ENCODE results near the gene RASSF8.

Gene RASSF8

DNA sequence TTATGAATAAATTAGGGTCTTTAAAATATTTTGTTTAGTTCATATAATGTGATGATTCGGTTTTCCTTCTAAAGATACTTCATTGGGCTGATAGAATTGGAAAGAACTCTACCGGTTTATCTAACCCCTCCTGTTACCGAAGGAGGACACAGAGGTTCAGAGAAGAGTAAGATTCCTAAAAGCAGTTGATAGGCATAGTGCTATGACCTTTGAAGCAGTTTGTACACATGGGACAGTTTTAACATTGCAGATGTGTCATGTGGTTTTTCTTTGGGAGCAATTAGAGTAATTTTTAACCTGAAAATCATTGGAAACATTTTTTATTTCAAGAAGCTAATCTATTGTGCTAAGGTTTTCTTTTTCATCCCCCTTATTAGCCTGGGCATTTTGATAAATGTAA, 103.5 kb downstream of the RASSF8 start:
- DNase-seq = no peak

GRCh38 chr12:26062566-26062965, 104.1 kb downstream of the RASSF8 start:
- no peak for DNase-seq

- DNase-seq = no peak
These were observed 107.0 kb downstream of the RASSF8 start for GRCh38 chr12:26065451-26065850.

DNA sequence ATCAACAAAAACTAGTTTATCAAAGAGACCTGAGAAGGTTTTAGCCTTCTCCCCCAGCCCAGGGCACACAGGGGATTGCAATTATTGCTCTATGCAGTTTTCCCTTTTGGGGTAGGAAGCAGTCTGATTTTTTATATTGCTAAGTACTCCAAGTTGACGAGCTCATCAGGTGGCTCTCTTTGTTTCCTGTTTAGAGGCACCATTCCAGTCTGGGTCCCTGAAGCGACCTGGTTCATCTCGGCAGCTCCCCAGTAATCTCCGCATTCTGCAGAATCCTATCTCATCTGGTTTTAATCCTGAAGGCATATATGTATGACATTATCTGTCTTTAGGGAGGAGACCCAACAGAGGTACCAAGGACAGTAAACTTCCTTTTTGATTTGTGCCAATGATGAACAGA, 110.0 kb downstream of the RASSF8 start:
- no peak for DNase-seq

DNA sequence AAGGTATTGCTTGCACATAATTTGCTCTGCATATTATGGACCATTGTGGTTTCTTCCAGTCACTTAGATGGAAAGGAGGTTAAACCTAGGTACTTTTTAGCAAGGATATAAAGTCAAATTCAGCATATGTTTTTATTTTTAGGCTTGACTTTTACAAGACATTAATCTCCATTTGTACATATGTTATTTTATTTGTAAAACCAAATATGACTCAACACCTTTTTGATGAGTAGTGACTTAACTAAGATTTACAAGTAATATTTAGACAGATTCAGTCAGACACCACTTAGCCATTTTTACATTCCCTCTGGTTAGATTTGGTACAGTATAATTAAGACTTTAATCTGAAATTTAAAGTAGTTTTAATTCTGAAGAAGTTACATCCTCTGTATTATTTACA, 111.3 kb downstream of the RASSF8 start:
- DNase-seq = no peak

DNA sequence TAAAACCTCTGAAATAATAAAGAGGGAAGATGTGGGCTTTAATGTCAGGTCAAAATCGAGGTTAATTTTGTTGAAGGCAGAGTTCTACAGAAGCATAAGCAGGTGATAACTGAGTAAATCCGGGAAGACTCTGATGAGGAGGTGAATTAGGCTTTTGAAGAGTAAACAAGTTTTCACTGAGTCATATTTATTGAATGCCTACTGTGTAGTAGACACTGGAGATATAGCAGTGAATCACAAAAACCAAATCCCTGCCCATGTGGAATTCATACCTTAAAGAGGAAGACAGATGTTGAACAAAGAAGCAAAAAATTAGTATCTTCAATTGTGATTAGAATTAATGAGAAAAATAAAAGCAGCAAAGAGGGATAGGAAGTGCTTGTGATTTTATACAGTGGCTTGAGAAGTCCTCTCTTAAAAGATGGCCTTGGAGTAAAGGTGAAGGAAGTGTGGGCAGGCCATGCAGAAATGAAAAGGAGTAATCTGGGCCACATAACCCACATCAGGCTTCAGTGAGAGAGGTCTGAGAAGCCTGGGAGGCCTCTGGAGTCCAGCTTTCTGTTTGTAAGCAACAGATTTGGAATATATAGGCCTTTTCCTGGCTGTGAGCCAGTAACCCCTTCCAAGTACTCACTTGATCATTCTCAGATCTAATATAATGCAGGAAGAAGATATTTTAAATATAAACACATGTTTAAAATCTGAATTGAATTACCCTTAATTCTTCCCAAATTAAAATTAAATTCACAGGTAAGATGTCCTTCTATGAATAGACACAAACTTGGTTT, 119.6 kb downstream of the RASSF8 start:
- DNase-seq = no peak

DNA sequence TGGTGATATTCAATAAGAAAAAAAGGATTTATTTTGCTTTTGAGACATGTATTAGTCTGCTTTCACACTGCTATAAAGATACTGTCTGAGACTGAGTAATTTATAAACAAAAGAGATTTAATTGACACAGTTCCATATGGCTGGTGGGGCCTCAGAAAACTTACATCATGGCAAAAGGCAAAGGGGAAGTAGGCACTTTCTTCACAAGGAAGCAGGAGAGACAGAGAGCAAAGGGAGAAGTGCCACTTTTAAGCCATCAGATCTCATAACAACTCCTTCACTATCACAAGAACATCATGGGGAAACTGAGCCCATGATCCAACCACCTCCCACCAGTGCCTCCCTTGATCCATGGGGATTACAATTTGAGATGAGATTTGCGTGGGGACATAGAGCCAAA, 122.4 kb downstream of the RASSF8 start:
- DNase-seq = no peak

DNA sequence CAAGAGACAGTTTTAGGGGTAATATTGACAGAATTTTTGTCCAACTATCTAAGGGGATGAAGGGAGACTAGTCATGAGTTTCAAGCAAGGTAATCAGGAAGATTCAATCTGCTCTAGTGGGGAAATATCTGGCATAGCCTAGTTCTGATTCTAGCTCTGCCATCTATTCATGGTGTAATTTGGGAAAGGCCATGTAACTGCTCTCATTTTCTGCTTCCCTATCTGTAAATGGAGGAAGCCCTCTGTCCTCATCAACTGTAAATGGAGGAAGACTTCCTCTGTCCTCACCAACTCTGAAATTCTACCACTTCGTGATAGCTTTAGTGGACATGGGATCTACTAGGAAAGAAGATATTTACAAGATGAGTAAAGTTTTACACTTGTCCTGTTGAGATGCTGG, 128.5 kb downstream of the RASSF8 start:
- DNase-seq = no peak

- peak in 1 of 2 donors; percentile 4 for DNase-seq
These were observed 130.5 kb downstream of the RASSF8 start for GRCh38 chr12:26088998-26089397.

DNA sequence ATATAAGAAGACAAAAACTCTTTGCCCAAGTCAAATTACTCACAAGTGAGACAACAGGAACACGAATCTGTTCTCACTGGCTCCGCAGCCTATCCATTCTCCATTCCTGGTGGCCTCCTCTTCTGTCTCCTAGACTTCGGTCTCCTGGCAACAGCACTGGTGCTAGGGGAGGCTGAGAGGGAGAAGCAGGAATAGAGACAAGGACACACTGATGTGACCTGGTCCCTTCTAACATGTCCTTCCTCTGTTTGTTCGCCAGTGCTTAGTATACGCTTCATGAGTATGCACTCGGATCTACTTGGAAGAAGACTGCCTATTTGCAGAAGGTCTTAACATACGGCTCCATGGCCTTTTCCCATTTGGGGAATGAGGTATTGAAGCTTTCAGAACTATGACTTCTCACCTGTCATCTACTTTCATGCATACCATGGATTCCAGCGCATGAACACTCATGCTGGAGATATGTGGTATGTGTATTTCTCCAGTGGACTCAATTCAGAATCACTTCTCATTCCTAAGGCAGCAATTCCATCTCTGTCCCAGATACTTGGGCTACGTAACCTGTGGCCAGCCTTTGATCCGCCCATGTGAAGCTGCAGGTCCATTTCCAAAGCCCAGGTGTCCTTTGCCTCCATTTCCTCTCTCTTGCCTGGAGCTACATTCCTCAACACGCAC, 132.5 kb downstream of the RASSF8 start:
- no peak for DNase-seq

GRCh38 chr12:26091822-26092221, 133.3 kb downstream of the RASSF8 start:
- DNase-seq = no peak

- no peak for DNase-seq
These were observed 134.0 kb downstream of the RASSF8 start for GRCh38 chr12:26092346-26093105.

DNA sequence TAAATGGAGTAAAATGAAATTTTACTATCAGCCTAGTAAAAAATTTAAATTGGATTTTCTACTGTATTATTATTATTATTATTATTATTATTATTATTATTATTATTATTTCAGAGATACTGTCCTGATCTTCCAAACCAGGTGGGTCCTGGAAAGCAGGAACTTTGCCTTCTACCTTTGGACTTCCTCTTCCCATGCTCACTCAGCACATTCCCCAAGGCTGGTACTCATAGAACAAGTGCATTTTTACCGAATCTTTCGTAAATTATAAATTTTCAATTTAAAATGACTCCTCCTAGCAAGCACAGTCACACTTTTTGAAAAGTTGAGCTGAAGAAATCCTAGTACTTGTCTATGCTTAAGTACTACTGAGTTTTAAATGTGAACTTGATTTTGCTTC, 136.7 kb downstream of the RASSF8 start:
- DNase-seq = no peak

DNA sequence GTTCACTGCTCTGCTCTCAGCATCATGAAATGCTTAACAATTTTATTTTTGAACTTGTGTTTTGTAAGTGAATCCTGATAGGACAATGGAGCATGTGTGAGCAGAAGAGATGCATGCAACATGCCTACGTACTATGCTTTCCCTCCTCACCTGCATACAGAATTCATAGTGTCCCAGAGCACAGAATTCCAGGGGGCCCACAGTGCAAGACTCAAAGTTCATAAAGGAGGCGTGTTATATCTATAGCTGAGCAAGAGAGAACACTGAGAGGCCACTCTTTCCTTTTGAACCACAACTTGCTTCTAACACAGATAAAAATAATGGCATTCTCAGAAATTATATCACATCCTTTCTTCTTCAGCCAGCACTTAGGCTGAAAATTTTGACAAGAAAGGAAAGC, 137.6 kb downstream of the RASSF8 start:
- DNase-seq = no peak

GRCh38 chr12:26097046-26097878, 138.8 kb downstream of the RASSF8 start:
- DNase-seq = peak; percentile 60 to 61

DNA sequence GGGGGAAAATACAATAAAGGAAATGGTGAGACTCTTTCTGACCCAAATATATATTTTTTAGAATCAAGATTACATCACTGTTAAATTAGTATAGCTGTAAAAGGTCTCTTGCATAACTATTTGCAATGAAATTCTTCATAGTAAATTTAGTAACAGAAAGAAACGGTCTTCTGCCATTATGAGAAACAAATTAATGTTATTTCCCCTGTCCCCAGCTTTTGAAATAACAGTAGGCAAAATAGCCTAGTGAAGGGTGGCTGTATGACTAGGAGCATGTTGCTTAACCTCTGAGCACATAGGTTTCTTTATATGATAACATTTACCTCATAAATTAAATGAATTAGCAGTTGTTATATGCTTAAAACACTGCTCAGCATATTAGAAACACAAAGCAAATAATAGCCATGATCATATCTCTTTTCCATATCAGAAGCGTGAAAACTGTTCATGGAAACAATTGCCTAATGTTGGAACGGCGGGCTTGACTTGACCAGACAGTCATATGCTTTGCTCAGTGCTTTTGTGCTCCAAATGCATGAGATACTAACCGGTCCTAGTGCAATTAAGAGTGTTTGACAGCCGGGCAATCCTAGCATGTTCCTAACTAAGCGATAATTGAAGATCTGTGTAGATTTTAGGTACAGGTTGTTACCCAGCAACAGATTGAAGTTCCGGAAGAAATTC, 142.3 kb downstream of the RASSF8 start:
- no peak for DNase-seq

DNA sequence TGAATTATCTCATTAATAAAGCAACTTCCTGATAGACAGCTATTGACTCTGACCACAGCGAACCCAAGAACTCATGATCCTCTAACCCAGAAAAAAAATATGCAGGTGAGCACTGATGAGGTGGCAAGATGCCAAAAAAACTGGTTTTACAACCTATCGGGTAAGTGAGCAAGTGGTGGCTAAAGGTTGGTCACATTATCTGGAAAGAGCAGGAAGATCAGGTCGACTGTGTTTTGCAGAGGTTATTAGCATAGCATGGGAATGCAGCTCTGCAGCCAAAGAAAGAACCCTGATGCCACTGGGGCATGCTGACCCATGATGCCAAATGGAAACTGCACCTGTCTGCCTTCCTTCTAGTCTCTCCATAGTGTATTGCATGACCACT, 142.9 kb downstream of the RASSF8 start:
- no peak for DNase-seq

DNA sequence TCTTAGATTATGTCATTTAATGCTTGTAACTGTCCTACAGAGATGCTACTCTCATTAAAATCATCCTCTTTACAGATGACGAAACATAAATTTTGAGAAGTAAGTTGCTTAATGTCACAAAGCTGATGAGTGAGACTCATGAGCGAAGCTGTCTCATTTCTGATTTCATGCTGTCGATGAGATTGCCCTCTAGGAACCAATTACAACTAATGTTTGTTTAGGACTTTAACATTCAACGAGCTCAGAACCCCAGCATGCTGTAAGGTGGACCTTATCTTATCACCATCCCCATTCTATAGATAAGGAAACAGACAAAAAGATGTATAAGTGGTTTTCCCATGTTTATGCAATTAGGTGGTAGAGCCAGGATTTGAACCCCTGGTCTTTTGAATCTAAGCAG, 143.3 kb downstream of the RASSF8 start:
- DNase-seq = no peak

DNA sequence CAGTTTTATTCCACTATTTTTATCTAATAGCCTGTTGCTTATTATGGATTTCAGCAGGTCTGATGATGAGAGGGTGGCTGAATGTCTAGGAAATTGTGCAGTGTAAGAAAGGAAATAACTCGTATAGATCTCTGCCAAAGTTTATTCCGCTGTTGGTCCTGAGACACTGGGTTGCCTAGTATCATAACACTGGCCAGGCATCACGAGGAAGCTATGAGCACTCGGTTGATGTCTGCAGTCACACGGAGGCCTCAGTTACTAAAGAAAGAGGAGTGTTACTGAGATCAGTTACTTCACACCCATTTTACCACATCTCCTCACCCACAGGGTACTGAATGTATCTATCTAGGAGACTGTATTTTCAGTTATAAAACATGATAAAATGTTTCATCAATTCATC, 144.5 kb downstream of the RASSF8 start:
- no peak for DNase-seq

DNA sequence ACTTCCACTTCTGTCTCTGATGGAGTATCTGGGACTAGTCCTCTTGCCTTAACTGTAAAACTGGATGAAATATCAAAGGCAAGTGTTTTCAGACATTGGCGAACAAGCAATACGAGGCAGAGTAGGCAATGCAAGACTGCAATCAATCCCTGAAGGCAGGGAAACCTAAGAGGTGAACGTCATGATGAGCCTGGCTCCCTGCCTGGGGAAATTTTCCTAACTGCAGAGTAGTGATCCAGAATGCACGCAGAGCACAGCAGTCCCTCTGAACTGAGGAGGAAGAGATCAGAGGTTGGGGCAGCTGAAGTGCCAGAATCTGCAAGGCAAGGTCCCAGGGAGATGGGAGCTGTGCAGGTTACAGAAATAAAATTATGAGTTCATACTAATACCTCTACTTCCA, 147.9 kb downstream of the RASSF8 start:
- no peak for DNase-seq

GRCh38 chr12:26108915-26109314, 150.4 kb downstream of the RASSF8 start:
- DNase-seq = no peak

GRCh38 chr12:26109343-26109881, 150.9 kb downstream of the RASSF8 start:
- no peak for DNase-seq
